PC-3 (cell line): ENCODE data around the gene TMEM126A. TPM values are rescaled to one million over a fixed set of nuclear protein-coding genes. Genes with fewer than 3 reads are reported as not detected.
A peak's percentile ranks its signal among the peaks of the same experiment; 100 is the strongest.

Experiments
- ATAC-seq: fragments of 200-7000 bp; cut with Tn5 transposase; 2 replicates; pipeline ENCODE4 v1.9.1; 2020; ENCODE audit warnings: mild to moderate bottlenecking, moderate library complexity
- BruUV-seq: library from RNA; stranded (reverse); fragments of 400-500 nt; replicated peaks from 2 replicates; lab custom pipeline; 2021; lab: Mats Ljungman, UMichigan
- CTCF ChIA-PET: fragments of 300-600 bp; sonication (Branson Sonifier 250); formaldehyde crosslinking; loops from one replicate; lab custom pipeline; 2022; ENCODE audit warnings: antibody characterized with exemption; lab: Charles Lee
- POLR2A ChIA-PET: fragments of 300-600 bp; sonication (Branson Sonifier 250); formaldehyde crosslinking; loops from one replicate; lab custom pipeline; 2022; ENCODE audit warnings: antibody characterized with exemption; ENCODE audit not compliant: unreplicated experiment; lab: Charles Lee
- DNase-seq: peaks from one replicate; pipeline ENCODE4 v3.0.0-alpha.2; 2015
- H2AFZ ChIP-seq: fragments of 300-600 bp; sonication (generic); 2 replicates; pipeline ENCODE4 v1.6.0; 2016; ENCODE audit warnings: antibody characterized with exemption, low read length
- H3F3A ChIP-seq: fragments of 300-600 bp; sonication (generic); one replicate; pipeline ENCODE4 v1.6.0; 2017; ENCODE audit warnings: antibody characterized with exemption, low read length, control low read depth, mild to moderate bottlenecking; ENCODE audit not compliant: unreplicated experiment
- H3K27ac ChIP-seq: fragments of 300-600 bp; sonication (generic); 2 replicates; pipeline ENCODE4 v1.5.1; 2016; ENCODE audit warnings: mild to moderate bottlenecking, low read length
- H3K27me3 ChIP-seq: fragments of 300-600 bp; sonication (generic); 2 replicates; pipeline ENCODE4 v1.6.1; 2016; ENCODE audit warnings: low read length, mixed read lengths
- H3K36me3 ChIP-seq: fragments of 300-600 bp; sonication (generic); 2 replicates; pipeline ENCODE4 v1.6.1; 2016; ENCODE audit warnings: low read depth, mixed run types, low read length, mixed read lengths
- H3K4me1 ChIP-seq: fragments of 300-600 bp; sonication (generic); 2 replicates; pipeline ENCODE4 v1.5.1; 2016; ENCODE audit warnings: low read length; ENCODE audit not compliant: insufficient read depth
- H3K4me2 ChIP-seq: fragments of 300-600 bp; sonication (generic); 2 replicates; pipeline ENCODE4 v1.6.0; 2016; ENCODE audit warnings: low read length
- H3K4me3 ChIP-seq: fragments of 300-600 bp; sonication (generic); 2 replicates; pipeline ENCODE4 v1.5.1; 2016; ENCODE audit warnings: mild to moderate bottlenecking, low read length, mixed read lengths
- H3K79me2 ChIP-seq: fragments of 300-600 bp; sonication (generic); 2 replicates; pipeline ENCODE4 v1.6.1; 2017; ENCODE audit warnings: low read length, mixed read lengths
- H3K9ac ChIP-seq: fragments of 300-600 bp; sonication (generic); 2 replicates; pipeline ENCODE4 v1.6.0; 2016; ENCODE audit warnings: mild to moderate bottlenecking, low read length
- H3K9me2 ChIP-seq: fragments of 300-600 bp; sonication (generic); replicated peaks from 2 replicates; pipeline ENCODE4 v1.6.1; 2016; ENCODE audit warnings: mixed run types, low read length, mixed read lengths
- H3K9me3 ChIP-seq: fragments of 300-600 bp; sonication (generic); 2 replicates; pipeline ENCODE4 v1.6.1; 2016; ENCODE audit warnings: low read length, mixed read lengths
- H4K20me1 ChIP-seq: fragments of 300-600 bp; sonication (generic); 2 replicates; pipeline ENCODE4 v1.6.1; 2016; ENCODE audit warnings: low read length, mixed read lengths
- CTCF ChIP-seq: fragments of 300-600 bp; sonication (generic); conservative IDR thresholded peaks from 2 replicates; pipeline ENCODE4 v1.5.1; 2017; ENCODE audit warnings: antibody characterized with exemption, low read depth, mild to moderate bottlenecking, low read length
- EZH2 ChIP-seq: fragments of 300-600 bp; sonication (generic); IDR thresholded peaks from one replicate; pipeline ENCODE4 v1.6.1; 2017; ENCODE audit warnings: antibody characterized with exemption, mild to moderate bottlenecking, low read length; ENCODE audit not compliant: unreplicated experiment
- EZH2phosphoT487 ChIP-seq: fragments of 300-600 bp; sonication (generic); IDR thresholded peaks from 2 replicates; pipeline ENCODE4 v1.6.1; 2018; ENCODE audit warnings: mild to moderate bottlenecking, antibody characterized with exemption, low read length, borderline replicate concordance
- intact Hi-C: fragments of 100-400 bp; cut with micrococcal nuclease; formaldehyde crosslinking; loops from 2 replicates; pipeline ENCODE4 v1.9.0; 2023
- total RNA-seq: library from RNA; depleted of rRNA; stranded (reverse); fragments of >200 nt; gene quantifications from 2 replicates; pipeline ENCODE4 v1.2.3, GENCODE V29; 2014

Gene TMEM126A
- total RNA-seq, 1 experiment from 2014 or later = 37.8 TPM

DNA sequence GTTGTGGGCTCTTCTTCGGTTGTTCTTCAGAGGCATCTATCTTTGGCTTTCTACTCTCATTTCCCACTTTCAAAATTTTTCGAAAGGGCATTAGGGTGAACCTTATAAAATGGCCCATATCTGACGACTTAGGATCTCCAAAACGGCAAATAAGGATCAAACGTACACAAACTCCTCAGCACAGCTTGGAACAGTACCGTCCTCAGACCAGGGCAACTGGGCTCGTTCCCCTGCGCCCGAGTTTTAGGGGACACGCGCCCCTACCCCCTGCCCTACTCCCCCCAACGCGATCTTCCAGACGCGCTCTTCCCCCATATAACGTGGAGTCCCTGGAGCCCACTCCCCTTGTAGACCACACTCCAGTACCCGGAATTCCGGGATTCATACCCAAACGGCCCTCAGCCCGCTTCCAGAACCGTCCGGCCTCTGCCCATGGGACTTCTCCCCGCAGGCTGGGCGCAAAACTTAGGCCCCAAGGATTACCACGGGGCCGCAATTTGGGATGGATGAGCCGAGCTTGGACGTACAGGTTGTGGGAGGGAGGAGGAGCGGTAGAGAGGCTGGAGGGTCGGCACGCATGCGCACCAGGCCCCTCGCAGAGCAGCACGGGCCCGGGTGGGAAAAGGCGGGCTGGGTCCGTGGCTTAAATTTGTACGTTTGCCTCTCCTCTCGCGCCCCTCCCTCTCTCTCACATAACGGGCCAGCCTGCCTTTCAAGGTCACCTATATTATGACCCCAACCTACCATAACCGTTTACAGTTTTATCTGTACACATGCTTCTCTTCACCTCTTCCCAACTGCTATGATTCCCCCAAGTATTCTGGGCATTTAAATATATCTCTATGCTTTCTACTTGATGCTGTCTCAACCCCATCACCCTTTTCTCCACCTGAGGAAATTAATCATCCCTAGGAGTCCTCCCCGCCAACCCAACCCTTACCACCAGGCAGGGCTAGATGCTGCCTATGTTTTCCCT lies 34.9 kb downstream of the TMEM126A start:
- DNase-seq = no peak
- H3K9me2 ChIP-seq = no peaks in the 10 kb centered on the region
- ChIA-PET POLR2A (interaction anchor here (0.6 kb wide), 1 partner anchor 61 kb away, joined by 3 read pairs; no protein-coding TSS in a partner anchor), CTCF (no interaction called here)
- H3K4me3 ChIP-seq = peak overlapping the region; percentile 51
- H3K9ac ChIP-seq = peak overlapping the region; percentile 28
- no peaks in the 10 kb centered on the region for H3K79me2 ChIP-seq
- H3K27me3 ChIP-seq = no peaks in the 10 kb centered on the region
- peak overlapping the region; percentile 62 for H2AFZ ChIP-seq
- H4K20me1 ChIP-seq = no peaks in the 10 kb centered on the region
- no peak overlapping the region for H3K27ac ChIP-seq
- TF ChIP-seq EZH2phosphoT487 = no peak
- no peak for TF ChIP-seq CTCF
- TF ChIP-seq EZH2 = no peak
- no peaks in the 10 kb centered on the region for H3K9me3 ChIP-seq
- no peaks in the 10 kb centered on the region for H3K36me3 ChIP-seq
- BruUV-seq = no TSS peak
- H3K4me1 ChIP-seq = no peaks in the 10 kb centered on the region
- intact Hi-C loops = no loop called here
- no peaks in the 10 kb centered on the region for H3F3A ChIP-seq
- ATAC-seq = peak; percentile 54; the same call in 1 of the 2 replicates
- H3K4me2 ChIP-seq = peak overlapping the region; percentile 59

GRCh38 chr11:85685125-85685819 lies 37.5 kb downstream of the TMEM126A start:
- Histone ChIP-seq H3K9ac (no peak overlapping the region), H2AFZ (no peak overlapping the region), H3K27me3 (no peaks in the 10 kb centered on the region), H3K36me3 (no peaks in the 10 kb centered on the region; the same call in 1 of the 2 replicates), H3K4me1 (no peaks in the 10 kb centered on the region), H3F3A (no peaks in the 10 kb centered on the region), H3K79me2 (no peaks in the 10 kb centered on the region), H3K4me2 (no peak overlapping the region), H3K9me3 (no peaks in the 10 kb centered on the region), H3K27ac (no peak overlapping the region), H3K9me2 (no peaks in the 10 kb centered on the region), H3K4me3 (no peak overlapping the region), H4K20me1 (no peaks in the 10 kb centered on the region)
- BruUV-seq = no TSS peak
- CTCF ChIA-PET = no interaction called here
- no peak for DNase-seq
- POLR2A ChIA-PET = no interaction called here
- intact Hi-C loops = no loop called here
- TF ChIP-seq EZH2 (no peak), EZH2phosphoT487 (no peak), CTCF (no peak)
- ATAC-seq = no peak
